ENCODE data around the gene SLC12A4.
A peak's percentile ranks its signal among the peaks of the same experiment; 100 is the strongest.
"Not testable (repeated sequence)": the region's sequence is repeated elsewhere in the genome, so short reads cannot be mapped to it uniquely, and the experiment has no call there.

Gene SLC12A4

GRCh38 chr16:67941469-67942199 lies 26.8 kb downstream of the SLC12A4 start:
- no peak for DNase-seq (ENCODE audit: low read depth)

GRCh38 chr16:67940446-67941089 lies 27.9 kb downstream of the SLC12A4 start:
- DNase-seq (ENCODE audit: low read depth) = no peak

GRCh38 chr16:67939507-67940445 lies 28.7 kb downstream of the SLC12A4 start:
- DNase-seq (ENCODE audit: low read depth) = no peak

- DNase-seq (ENCODE audit: low read depth) = not testable (repeated sequence)
Observed at GRCh38 chr16:67937713-67938112, 30.7 kb downstream of the SLC12A4 start.

- DNase-seq (ENCODE audit: low read depth) = no peak
Observed at GRCh38 chr16:67936880-67937605, 31.4 kb downstream of the SLC12A4 start.

- no peak for DNase-seq (ENCODE audit: low read depth)
Observed at GRCh38 chr16:67936124-67936879, 32.1 kb downstream of the SLC12A4 start, which contains the start of gene PSMB10. TSS of gene PSMB10 (minus strand) at chr16:67936850. CDS start at chr16:67936749, 101 bp downstream.

- DNase-seq (ENCODE audit: low read depth) = peak; percentile 89
Observed at GRCh38 chr16:67935402-67936123, 32.9 kb downstream of the SLC12A4 start.

GRCh38 chr16:67935101-67935401 lies 33.4 kb downstream of the SLC12A4 start:
- DNase-seq (ENCODE audit: low read depth) = no peak

- no peak for DNase-seq (ENCODE audit: low read depth)
Observed at GRCh38 chr16:67934306-67935100, 33.9 kb downstream of the SLC12A4 start.

GRCh38 chr16:67933805-67934204 lies 34.6 kb downstream of the SLC12A4 start:
- no peak for DNase-seq (ENCODE audit: low read depth)

GRCh38 chr16:67932462-67932840 lies 36.0 kb downstream of the SLC12A4 start:
- no peak for DNase-seq (ENCODE audit: low read depth)

- DNase-seq (ENCODE audit: low read depth) = no peak
Observed at GRCh38 chr16:67931712-67932461, 36.5 kb downstream of the SLC12A4 start, which contains the start of gene CTRL. TSS of gene CTRL (minus strand) at chr16:67931862. CDS start at chr16:67931852, 10 bp downstream.

GRCh38 chr16:67930678-67931211 lies 37.7 kb downstream of the SLC12A4 start:
- no peak for DNase-seq (ENCODE audit: low read depth)

- DNase-seq (ENCODE audit: low read depth) = no peak
Observed at GRCh38 chr16:67930191-67930590, 38.2 kb downstream of the SLC12A4 start.

- DNase-seq (ENCODE audit: low read depth) = no peak
Observed at GRCh38 chr16:67928561-67929364, 39.7 kb downstream of the SLC12A4 start.

- DNase-seq (ENCODE audit: low read depth) = no peak
Observed at GRCh38 chr16:67928147-67928546, 40.3 kb downstream of the SLC12A4 start.

GRCh38 chr16:67927131-67927941 lies 41.1 kb downstream of the SLC12A4 start:
- DNase-seq (ENCODE audit: low read depth) = no peak

All from fibroblast of the conjunctiva (primary cell).